Loucy (cell line): ENCODE measurements around the gene TOMT.

Experiments
- H2AFZ ChIP-seq: fragments of 200-600 bp; sonication (generic); 2 replicates; pipeline ENCODE4 v1.6.0; 2016; ENCODE audit warnings: antibody characterized with exemption, mild to moderate bottlenecking, low read length, moderate library complexity
- H3F3A ChIP-seq: fragments of 200-600 bp; 2 replicates; pipeline ENCODE4 v1.6.0; 2016; ENCODE audit warnings: antibody characterized with exemption, low read depth, mild to moderate bottlenecking
- H3K27me3 ChIP-seq: fragments of 200-600 bp; sonication (generic); 2 replicates; pipeline ENCODE4 v1.6.1; 2014; ENCODE audit warnings: low read length, mild to moderate bottlenecking; ENCODE audit not compliant: insufficient read depth, poor library complexity, severe bottlenecking
- H3K36me3 ChIP-seq: fragments of 200-600 bp; sonication (generic); 2 replicates; pipeline ENCODE4 v1.6.1; 2016; ENCODE audit warnings: low read length; ENCODE audit not compliant: insufficient read depth
- H3K4me1 ChIP-seq: fragments of 200-600 bp; sonication (generic); 2 replicates; pipeline ENCODE4 v1.5.1; 2014; ENCODE audit warnings: low read length, mild to moderate bottlenecking; ENCODE audit not compliant: insufficient read depth, poor library complexity, severe bottlenecking
- H3K4me2 ChIP-seq: fragments of 200-600 bp; sonication (generic); 2 replicates; pipeline ENCODE4 v1.6.0; 2014; ENCODE audit warnings: antibody characterized with exemption, low read length, low read depth, mild to moderate bottlenecking; ENCODE audit not compliant: poor library complexity, severe bottlenecking
- H3K4me3 ChIP-seq: fragments of 200-600 bp; sonication (generic); 2 replicates; pipeline ENCODE4 v1.5.1; 2014; ENCODE audit warnings: low read length, mild to moderate bottlenecking, mixed read lengths; ENCODE audit not compliant: poor library complexity, severe bottlenecking
- H3K79me2 ChIP-seq: fragments of 200-600 bp; sonication (generic); 2 replicates; pipeline ENCODE4 v1.6.1; 2014; ENCODE audit warnings: low read length; ENCODE audit not compliant: insufficient read depth
- H3K9ac ChIP-seq: fragments of 200-600 bp; sonication (generic); 2 replicates; pipeline ENCODE4 v1.6.0; 2014; ENCODE audit warnings: mild to moderate bottlenecking, low read depth, low read length, moderate library complexity; ENCODE audit not compliant: poor library complexity, severe bottlenecking
- H3K9me2 ChIP-seq: fragments of 200-600 bp; sonication (generic); replicated peaks from 2 replicates; pipeline ENCODE4 v1.6.1; 2016; ENCODE audit warnings: low read depth, low read length, mixed read lengths
- H3K9me3 ChIP-seq: fragments of 200-600 bp; sonication (generic); 2 replicates; pipeline ENCODE4 v1.6.1; 2014; ENCODE audit warnings: mild to moderate bottlenecking, antibody characterized with exemption, low read length, low read depth; ENCODE audit not compliant: insufficient read depth
- H4K20me1 ChIP-seq: fragments of 200-600 bp; sonication (generic); 2 replicates; pipeline ENCODE4 v1.6.0; 2014; ENCODE audit warnings: antibody characterized with exemption, low read length, mild to moderate bottlenecking; ENCODE audit not compliant: insufficient read depth, poor library complexity, severe bottlenecking
- CTCF ChIP-seq: fragments of 200-600 bp; sonication (generic); conservative IDR thresholded peaks from 2 replicates; pipeline ENCODE4 v1.5.1; 2014; ENCODE audit warnings: mild to moderate bottlenecking, antibody characterized with exemption, low read length
- EZH2phosphoT487 ChIP-seq: fragments of 200-600 bp; IDR thresholded peaks from 2 replicates; pipeline ENCODE4 v1.6.1; 2018; ENCODE audit warnings: antibody characterized with exemption, mild to moderate bottlenecking, moderate library complexity, borderline replicate concordance

The TOMT gene

DNA sequence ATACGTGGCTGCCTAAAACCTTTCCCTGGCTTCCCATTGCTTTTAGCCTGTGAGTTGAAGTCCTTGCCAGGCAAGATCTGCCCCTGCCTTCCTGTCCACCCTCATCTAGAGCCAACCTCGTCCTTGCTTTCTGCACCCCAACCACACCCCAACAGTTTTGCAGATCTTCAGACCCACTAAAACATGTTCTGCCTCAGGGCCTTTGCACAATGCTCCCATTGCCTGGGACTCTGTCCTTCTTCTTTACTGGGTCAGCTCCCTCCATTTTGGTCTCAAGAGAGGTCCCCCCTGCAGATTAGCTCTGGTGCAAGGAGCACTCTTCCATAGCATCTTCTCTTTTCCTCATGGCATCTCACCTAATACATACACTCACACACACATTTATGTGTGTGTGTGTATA lies 15.2 kb downstream of the TOMT start:
- TF ChIP-seq CTCF = no peak
- TF ChIP-seq EZH2phosphoT487 = no peak
- H3K9me3 ChIP-seq = no peaks in the 10 kb centered on the region; the same call in 1 of the 2 replicates
- no peaks in the 10 kb centered on the region for H4K20me1 ChIP-seq
- H3K79me2 ChIP-seq = no peaks in the 10 kb centered on the region
- no peak overlapping the region for H3K4me3 ChIP-seq
- no peak overlapping the region for H3K9ac ChIP-seq
- no peak overlapping the region for H3K4me2 ChIP-seq
- H3F3A ChIP-seq = no peaks in the 10 kb centered on the region
- H3K4me1 ChIP-seq = no peaks in the 10 kb centered on the region
- H3K36me3 ChIP-seq = no peaks in the 10 kb centered on the region
- H3K27me3 ChIP-seq = peaks cover under 1% of the 10 kb centered on the region
- no peak overlapping the region for H2AFZ ChIP-seq
- H3K9me2 ChIP-seq = no peaks in the 10 kb centered on the region

GRCh38 chr11:72122607-72123006 lies 16.9 kb downstream of the TOMT start:
- TF ChIP-seq CTCF = no peak
- no peak for TF ChIP-seq EZH2phosphoT487
- H3K36me3 ChIP-seq = no peaks in the 10 kb centered on the region
- no peaks in the 10 kb centered on the region for H3K79me2 ChIP-seq
- H3K27me3 ChIP-seq = no peaks in the 10 kb centered on the region
- no peak overlapping the region for H3K9ac ChIP-seq
- H3K4me2 ChIP-seq = no peak overlapping the region
- no peaks in the 10 kb centered on the region for H3K4me1 ChIP-seq
- H3K9me2 ChIP-seq = no peaks in the 10 kb centered on the region
- H3K9me3 ChIP-seq = peaks cover 10% of the 10 kb centered on the region; the same call in 1 of the 2 replicates
- H3F3A ChIP-seq = no peaks in the 10 kb centered on the region
- no peaks in the 10 kb centered on the region for H4K20me1 ChIP-seq
- H3K4me3 ChIP-seq = no peak overlapping the region
- H2AFZ ChIP-seq = no peak overlapping the region

GRCh38 chr11:72123117-72123653 lies 17.5 kb downstream of the TOMT start:
- no peaks in the 10 kb centered on the region for H3K27me3 ChIP-seq
- H3F3A ChIP-seq = no peaks in the 10 kb centered on the region
- H3K9me3 ChIP-seq = peaks cover 10% of the 10 kb centered on the region; the same call in 1 of the 2 replicates
- H3K9ac ChIP-seq = no peak overlapping the region
- no peaks in the 10 kb centered on the region for H4K20me1 ChIP-seq
- H3K4me2 ChIP-seq = no peak overlapping the region
- no peaks in the 10 kb centered on the region for H3K9me2 ChIP-seq
- no peak overlapping the region for H3K4me3 ChIP-seq
- no peak overlapping the region for H2AFZ ChIP-seq
- no peaks in the 10 kb centered on the region for H3K79me2 ChIP-seq
- TF ChIP-seq EZH2phosphoT487 (no peak), CTCF (no peak)
- no peaks in the 10 kb centered on the region for H3K36me3 ChIP-seq
- H3K4me1 ChIP-seq = no peaks in the 10 kb centered on the region
